Mucosa of rectum (tissue), 2 donors: Measurements from ENCODE around the gene RAB17.

ENCODE experiments used
- H3K27ac ChIP-seq, 2 donors: one replicate each; pipeline ENCODE4 v1.7.0; 2013; ENCODE audit warnings: inconsistent platforms in 2 of 2, low read depth in 2 of 2, low read length in 2 of 2
- H3K27me3 ChIP-seq, 2 donors: one replicate each; pipeline ENCODE4 v1.7.0; 2013; ENCODE audit warnings: low read length in 2 of 2; ENCODE audit not compliant: control insufficient read depth in 2 of 2, insufficient read depth in 2 of 2
- H3K36me3 ChIP-seq, 2 donors: one replicate each; pipeline ENCODE4 v1.7.0; 2013; ENCODE audit warnings: low read length in 2 of 2; ENCODE audit not compliant: control insufficient read depth in 2 of 2, insufficient read depth in 2 of 2
- H3K4me1 ChIP-seq, 2 donors: one replicate each; pipeline ENCODE4 v1.7.0; 2013; ENCODE audit warnings: low read length in 2 of 2, mild to moderate bottlenecking in 1 of 2; ENCODE audit not compliant: control insufficient read depth in 2 of 2, insufficient read depth in 2 of 2
- H3K4me3 ChIP-seq, 2 donors: one replicate each; pipeline ENCODE4 v1.7.0; 2013; ENCODE audit warnings: low read length in 2 of 2
- H3K9ac ChIP-seq, 2 donors: one replicate each; pipeline ENCODE4 v1.7.0; 2013; ENCODE audit warnings: low read length in 2 of 2, low read depth in 1 of 2, mild to moderate bottlenecking in 1 of 2
- H3K9me3 ChIP-seq, 2 donors: one replicate each; pipeline ENCODE4 v1.7.0; 2013; ENCODE audit warnings: low read length in 2 of 2; ENCODE audit not compliant: control insufficient read depth in 2 of 2
- donor health status: healthy.
- donor health status: Normal muscosa, but diverticular disease.

RAB17 gene

DNA sequence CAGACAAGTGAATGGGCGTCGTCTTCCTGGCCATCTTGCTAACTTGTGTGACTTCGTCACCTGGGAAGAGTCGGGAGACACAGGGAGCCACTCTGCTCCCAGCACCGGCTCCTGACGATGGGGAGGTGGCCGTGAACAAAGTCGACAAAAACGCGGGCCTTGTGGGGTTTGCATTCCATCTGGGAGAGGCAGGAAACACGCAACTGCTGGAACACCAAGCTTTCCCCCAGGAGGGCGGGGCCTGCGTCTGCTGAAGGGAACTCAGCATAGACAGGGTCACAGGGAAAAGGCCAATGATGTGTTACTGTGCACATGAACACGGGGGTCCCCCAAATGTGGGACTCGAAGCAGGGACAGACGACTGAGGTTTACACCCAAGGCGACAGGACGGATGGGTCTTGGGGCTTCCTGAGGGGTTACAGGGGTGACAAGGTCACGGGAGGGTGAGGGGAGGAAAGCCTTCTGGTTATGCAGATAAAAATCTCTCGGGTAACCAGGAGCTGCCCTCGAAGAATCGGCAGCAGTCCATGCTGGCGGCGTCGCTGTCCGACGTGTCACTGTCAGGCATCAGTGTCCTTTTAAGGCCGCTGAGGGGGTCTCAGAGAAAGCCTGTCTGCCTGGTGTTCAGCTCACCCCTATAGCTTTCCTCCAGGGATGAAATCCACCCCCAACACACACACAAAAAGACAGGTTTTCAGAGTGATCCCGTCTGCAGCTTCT lies 52.4 kb downstream of the RAB17 start:
- Histone ChIP-seq H3K9ac (no peak overlapping the region), H3K4me1 (peaks cover 8 to 21% of the 10 kb centered on the region in 2 donors), H3K9me3 (no peaks in the 10 kb centered on the region), H3K27me3 (no peaks in the 10 kb centered on the region), H3K4me3 (no peak overlapping the region), H3K36me3 (peaks cover 2 to 25% of the 10 kb centered on the region in 2 donors), H3K27ac (no peak overlapping the region)

DNA sequence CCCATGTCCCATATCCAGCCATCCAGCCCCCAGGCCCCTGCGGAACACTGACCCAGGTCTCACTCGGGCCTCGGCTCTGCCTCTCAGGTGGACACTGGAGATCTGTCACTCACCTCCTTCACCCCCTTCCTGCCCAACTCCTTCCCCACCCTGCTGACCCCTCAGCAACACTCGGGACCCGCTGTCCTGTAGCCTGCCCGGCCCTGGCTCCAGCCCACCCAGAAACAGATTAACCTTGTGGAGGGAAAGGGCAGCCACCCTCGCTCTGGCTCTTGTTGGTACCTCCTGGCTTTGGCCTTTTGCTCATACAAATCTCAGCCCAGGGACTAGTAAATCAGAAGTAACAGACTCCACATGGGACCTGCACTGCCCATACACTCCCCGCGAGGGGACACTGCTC lies 53.9 kb downstream of the RAB17 start:
- peaks cover 8 to 21% of the 10 kb centered on the region in 2 donors for H3K4me1 ChIP-seq
- H3K9me3 ChIP-seq: no peaks in the 10 kb centered on the region
- no peak overlapping the region for H3K9ac ChIP-seq
- H3K4me3 ChIP-seq: no peak overlapping the region
- H3K36me3 ChIP-seq: peaks cover 4 to 30% of the 10 kb centered on the region in 2 donors
- H3K27ac ChIP-seq: no peak overlapping the region
- no peaks in the 10 kb centered on the region for H3K27me3 ChIP-seq

DNA sequence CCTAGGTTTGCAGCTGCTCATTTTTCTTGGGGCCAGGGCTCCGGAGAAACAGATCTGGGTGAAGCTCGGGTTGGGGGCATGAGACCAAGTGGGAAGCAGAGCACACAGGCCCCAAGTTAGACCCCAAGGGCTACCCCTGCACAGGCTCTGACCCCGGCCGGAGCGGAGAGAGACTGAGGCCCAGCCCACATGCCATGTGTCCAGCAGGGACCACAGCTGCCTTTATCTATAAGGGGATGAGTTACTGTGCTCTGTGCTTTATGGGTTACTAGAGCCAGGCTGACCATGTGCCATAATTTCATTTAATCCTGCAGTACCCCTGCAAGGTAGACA lies 54.5 kb downstream of the RAB17 start:
- no peak overlapping the region for H3K4me3 ChIP-seq
- H3K27me3 ChIP-seq: no peaks in the 10 kb centered on the region
- H3K4me1 ChIP-seq: peaks cover 7 to 16% of the 10 kb centered on the region in 2 donors
- peaks cover 4 to 30% of the 10 kb centered on the region in 2 donors for H3K36me3 ChIP-seq
- no peak overlapping the region for H3K9ac ChIP-seq
- H3K9me3 ChIP-seq: no peaks in the 10 kb centered on the region
- no peak overlapping the region for H3K27ac ChIP-seq

DNA sequence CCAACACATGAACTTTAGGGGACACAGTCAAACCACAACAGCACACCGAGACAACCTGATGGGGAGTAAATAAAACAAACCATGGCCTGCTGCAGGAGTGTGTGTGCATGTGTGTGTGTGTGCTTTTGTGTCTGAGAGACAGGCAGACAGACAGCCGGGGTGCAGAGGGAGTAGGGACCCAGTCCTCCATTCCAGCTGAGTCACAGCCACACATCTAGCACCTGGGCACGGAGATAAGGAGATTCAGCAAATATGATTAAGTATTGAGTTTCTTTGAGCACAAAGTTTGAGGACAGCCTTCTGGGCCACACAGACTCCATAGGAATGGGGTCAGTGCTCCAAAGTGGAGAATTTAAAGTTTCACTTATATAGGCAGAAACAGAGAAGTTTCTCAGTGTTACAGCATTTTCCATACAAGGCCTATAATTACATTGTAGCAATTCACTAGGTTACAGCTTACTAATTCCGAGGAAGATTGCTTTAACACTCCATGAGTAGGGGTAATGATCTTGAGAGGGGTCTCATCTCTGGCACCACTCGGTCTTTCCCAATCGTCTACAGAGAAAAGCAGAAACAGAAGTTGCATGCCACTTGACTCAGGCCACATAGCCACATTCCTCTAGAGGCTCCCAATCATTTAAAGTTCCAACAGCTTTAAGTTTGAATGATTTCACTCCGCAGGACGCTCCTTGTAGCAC lies 55.0 kb downstream of the RAB17 start:
- H3K36me3 ChIP-seq: peaks cover 4 to 30% of the 10 kb centered on the region in 2 donors
- H3K27me3 ChIP-seq: no peaks in the 10 kb centered on the region
- peaks cover 2 to 11% of the 10 kb centered on the region in 2 donors for H3K4me1 ChIP-seq
- H3K4me3 ChIP-seq: no peak overlapping the region
- no peaks in the 10 kb centered on the region for H3K9me3 ChIP-seq
- H3K9ac ChIP-seq: no peak overlapping the region
- H3K27ac ChIP-seq: no peak overlapping the region

DNA sequence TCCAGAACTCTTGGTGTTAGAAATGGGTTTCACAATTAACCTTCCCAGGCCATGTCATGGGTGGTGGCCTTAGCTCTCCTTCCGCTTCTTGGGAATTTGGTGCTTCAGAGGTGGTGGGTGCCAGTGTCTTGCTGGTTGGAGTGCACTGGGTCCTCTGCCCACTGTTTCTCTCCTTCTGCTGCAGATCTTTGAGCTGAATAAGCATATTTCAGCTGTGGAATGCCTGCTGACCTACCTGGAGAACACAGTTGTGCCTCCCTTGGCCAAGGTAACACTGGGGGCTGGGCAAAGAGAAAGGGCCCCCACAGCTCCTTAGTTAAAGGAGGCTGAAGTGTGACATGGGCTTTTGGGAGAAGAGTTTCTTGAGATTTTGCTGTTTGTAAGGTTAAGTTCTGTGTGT lies 56.2 kb downstream of the RAB17 start:
- H3K36me3 ChIP-seq: peaks cover 4 to 36% of the 10 kb centered on the region in 2 donors
- H3K9me3 ChIP-seq: no peaks in the 10 kb centered on the region
- H3K9ac ChIP-seq: no peak overlapping the region
- no peak overlapping the region for H3K27ac ChIP-seq
- H3K4me3 ChIP-seq: no peak overlapping the region
- peaks cover 0 to 3% of the 10 kb centered on the region in 2 donors for H3K4me1 ChIP-seq
- no peaks in the 10 kb centered on the region for H3K27me3 ChIP-seq

DNA sequence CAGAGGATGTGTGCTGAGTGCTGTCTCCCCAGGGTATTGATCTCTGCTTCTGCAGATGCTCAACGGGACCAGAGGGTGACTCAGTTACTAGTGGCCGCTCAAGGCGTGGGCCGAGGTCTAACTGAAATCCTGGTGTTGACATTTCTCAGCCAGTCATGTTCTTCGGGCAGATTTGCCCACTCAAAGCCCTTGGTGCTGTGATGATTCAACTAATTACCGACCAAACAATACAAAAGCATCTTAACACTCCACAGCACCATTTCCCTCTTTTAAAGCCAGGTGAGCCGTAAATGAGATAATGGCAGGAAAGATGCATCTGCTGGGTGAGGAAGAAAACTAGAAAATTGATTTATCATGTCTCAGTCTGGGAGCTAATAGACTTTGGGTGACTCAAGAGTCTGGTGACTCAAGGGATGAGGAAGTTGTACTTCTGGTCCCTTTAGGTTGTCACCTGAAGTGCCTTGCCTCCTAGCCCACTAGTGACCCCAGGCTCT lies 56.8 kb downstream of the RAB17 start:
- no peak overlapping the region for H3K4me3 ChIP-seq
- H3K9ac ChIP-seq: no peak overlapping the region
- H3K27me3 ChIP-seq: no peaks in the 10 kb centered on the region
- H3K4me1 ChIP-seq: peaks cover 0 to 3% of the 10 kb centered on the region in 2 donors
- H3K36me3 ChIP-seq: peaks cover 5 to 36% of the 10 kb centered on the region in 2 donors
- H3K27ac ChIP-seq: no peak overlapping the region
- no peaks in the 10 kb centered on the region for H3K9me3 ChIP-seq

DNA sequence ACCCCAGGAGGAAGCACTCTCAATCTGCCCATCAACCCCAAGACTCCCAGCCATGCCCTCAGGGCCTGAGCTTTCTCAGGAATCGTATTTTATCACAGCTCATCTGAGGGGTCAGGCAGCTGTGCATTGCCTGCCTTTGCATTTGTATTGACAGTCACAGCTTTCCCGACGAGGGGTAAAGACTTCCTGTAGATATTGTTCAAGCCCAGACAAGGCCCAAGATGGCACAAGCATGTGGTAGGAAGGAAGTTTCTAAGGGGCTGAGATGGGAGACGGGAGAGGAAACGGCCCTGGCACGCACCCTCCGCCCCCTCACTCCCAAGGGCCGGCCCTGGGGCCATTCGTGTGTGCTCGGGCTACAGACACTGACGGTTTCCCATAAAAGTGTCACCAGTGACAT lies 58.4 kb downstream of the RAB17 start:
- H3K4me3 ChIP-seq: no peak overlapping the region
- H3K27ac ChIP-seq: no peak overlapping the region
- peaks cover 11 to 36% of the 10 kb centered on the region in 2 donors for H3K36me3 ChIP-seq
- H3K9me3 ChIP-seq: no peaks in the 10 kb centered on the region
- peaks cover 0 to 3% of the 10 kb centered on the region in 2 donors for H3K4me1 ChIP-seq
- H3K27me3 ChIP-seq: no peaks in the 10 kb centered on the region
- H3K9ac ChIP-seq: no peak overlapping the region

DNA sequence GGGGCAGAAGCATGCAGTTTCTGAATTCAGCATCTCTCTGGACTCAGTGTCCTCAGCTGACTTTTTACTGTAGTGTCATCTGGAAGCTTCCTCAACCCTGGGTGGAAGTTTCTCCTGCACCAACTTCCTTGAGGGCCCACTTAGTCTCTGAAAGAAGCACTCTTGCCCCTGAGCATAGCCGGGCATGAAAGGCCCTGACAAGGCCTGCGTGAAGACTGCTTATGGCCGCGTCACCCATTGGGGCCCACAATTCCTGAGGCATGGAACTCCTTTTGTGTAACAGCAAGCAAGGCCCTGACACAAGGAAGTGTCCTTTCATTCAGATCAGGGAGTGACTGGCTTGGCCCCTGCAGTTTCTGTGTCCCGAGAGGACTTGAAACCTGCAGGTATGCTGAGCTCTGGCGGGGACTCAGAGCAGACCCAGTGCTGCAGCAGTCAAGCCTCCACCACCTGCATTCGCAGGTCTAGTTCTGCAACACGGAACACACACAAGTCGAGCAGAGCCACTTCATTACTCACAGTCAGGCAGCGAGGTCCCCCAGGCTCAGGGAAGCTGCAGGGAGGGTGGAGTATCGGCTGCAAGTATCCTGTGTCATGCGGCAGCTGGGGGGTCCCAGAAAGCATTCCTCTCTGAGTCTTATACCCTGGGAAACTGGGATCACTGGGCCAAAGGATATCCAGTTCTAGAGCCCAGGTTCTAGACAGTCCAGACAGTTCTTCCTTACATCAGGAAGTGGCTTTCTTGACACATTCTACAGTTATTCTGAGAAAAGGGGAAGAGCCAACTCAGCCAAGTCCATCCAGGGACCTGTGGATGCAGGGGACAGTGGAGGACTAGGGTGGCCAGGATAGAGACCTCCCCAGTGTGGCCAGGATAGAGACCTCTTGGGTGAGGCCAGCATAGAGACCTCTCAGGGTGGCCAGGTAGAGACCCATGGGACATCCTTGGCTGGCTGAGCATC lies 59.8 kb downstream of the RAB17 start:
- Histone ChIP-seq H3K27me3 (no peaks in the 10 kb centered on the region), H3K4me1 (peaks cover 0 to 3% of the 10 kb centered on the region in 2 donors), H3K9ac (no peak overlapping the region), H3K4me3 (no peak overlapping the region), H3K9me3 (no peaks in the 10 kb centered on the region), H3K36me3 (peaks cover 20 to 37% of the 10 kb centered on the region in 2 donors), H3K27ac (no peak overlapping the region)

DNA sequence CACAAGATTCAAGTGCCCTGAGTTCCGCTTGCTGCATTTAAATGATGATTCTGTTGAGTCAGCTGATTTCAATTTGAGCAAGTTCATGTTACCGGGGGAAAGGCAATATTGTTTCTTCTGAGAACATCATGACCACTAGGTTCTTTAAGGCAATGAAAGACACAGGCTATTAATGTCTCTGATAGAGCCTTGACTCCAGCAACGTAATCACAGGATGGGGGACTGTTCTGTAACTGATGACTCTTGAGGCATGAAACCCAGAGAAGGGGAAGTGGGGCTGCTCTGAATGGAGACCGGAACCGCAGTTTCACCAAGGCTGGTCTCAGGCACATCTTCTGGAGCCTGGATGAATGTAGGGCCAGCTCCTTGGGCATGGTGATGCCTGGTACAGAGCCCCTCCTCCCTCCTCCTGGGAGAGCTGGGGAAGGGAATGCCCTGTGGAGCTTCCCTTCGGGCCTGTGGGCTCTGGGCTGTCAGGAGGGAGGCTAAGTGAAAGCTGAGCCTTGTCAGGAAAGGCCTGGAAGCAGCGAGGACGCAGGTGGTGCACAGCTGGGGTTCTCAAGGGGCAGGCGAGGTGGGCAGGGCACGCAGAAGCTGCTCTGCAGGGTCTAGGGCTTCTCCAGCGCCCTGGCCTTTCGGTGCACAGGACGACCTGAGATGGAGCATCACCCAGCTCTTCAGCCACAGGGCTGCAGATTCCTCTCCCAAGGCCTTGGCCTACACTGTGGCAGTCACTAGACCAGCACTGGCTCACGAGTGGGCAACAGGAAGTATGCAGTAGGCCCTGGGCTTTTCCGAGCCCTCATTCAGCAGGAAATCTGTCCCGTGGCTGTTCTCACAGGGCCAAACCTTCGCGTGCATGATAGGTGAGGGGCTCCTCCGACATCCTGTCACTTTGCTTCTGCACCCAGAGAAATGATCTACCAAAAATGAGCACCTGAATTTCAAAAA lies 60.8 kb downstream of the RAB17 start:
- H3K27me3 ChIP-seq: no peaks in the 10 kb centered on the region
- H3K9me3 ChIP-seq: no peaks in the 10 kb centered on the region
- no peak overlapping the region for H3K9ac ChIP-seq
- H3K4me3 ChIP-seq: no peak overlapping the region
- peaks cover 0 to 3% of the 10 kb centered on the region in 2 donors for H3K4me1 ChIP-seq
- peaks cover 18 to 39% of the 10 kb centered on the region in 2 donors for H3K36me3 ChIP-seq
- no peak overlapping the region for H3K27ac ChIP-seq
